Skeletal muscle cell (primary cell): ENCODE results near the gene NUDT21.
"Not testable (repeated sequence)": the region's sequence is repeated elsewhere in the genome, so short reads cannot be mapped to it uniquely, and the experiment has no call there.

Experiments used
- DNase-seq: peaks from one replicate; pipeline ENCODE4 v3.0.0-alpha.2; 2010; ENCODE audit warnings: low read depth
- H3K4me3 ChIP-seq: 2 replicates; pipeline ENCODE4 v1.5.1; 2011; ENCODE audit warnings: low read depth, mild to moderate bottlenecking, control low read depth, low read length, moderate library complexity

NUDT21 gene

DNA sequence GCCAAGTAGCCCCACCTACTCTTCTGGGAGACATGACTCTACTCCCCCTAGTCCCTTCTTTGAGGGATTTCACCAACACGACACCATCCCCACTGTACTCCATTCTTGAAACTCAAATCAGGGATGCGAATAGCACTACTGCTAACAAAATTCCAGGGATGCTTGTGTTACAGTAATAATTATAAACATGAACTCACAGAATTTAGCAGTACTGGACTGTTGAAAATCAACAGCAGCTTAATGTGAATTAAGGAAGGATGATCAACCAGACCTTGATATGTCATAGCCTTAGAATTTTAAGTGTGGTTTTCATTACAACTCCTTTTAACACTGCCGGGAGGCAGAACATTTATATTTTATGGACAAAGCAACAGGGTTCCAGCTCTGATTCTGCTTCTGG lies 63.7 kb downstream of the NUDT21 start:
- no peak for DNase-seq
- no peak overlapping the region for H3K4me3 ChIP-seq

DNA sequence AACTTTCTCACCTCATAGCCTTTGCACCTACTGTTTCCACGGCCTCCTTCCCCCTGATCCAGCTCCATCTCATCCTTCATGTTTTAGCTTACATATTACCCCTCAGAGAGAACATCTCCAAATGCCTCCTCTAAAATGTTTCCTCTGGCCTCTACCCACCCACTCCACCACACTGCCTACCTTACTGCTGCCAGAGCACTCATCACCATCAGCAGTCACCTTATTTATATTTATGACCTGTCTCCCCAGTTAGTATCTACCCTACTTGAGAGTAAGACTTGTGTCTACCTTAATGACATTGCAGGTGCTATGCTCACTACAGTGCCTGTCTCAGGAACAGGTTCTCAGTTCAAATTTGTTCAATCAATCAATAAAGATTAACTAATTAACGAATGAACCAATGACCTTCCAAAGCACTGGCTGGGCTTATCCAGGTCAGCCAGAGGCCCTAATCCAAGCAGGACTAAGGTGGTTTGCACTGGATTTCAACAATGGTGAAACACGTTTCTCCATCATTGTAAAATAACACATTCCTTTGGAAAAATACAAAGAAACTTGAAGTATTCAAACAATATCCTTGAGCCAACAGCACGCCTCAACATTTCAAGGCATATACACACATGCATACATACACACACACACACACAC lies 66.9 kb downstream of the NUDT21 start:
- H3K4me3 ChIP-seq: no peak overlapping the region
- DNase-seq: no peak

- no peak for DNase-seq
- H3K4me3 ChIP-seq: no peak overlapping the region
Observed at GRCh38 chr16:56382901-56383355, 68.2 kb downstream of the NUDT21 start.

GRCh38 chr16:56382459-56382858 lies 68.7 kb downstream of the NUDT21 start:
- no peak for DNase-seq
- no peak overlapping the region for H3K4me3 ChIP-seq

- DNase-seq: not testable (repeated sequence)
Observed at GRCh38 chr16:56380778-56381485, 70.2 kb downstream of the NUDT21 start.

More at GRCh38 chr16:56380778-56381485, 70.2 kb downstream of the NUDT21 start:
- not testable (repeated sequence) for H3K4me3 ChIP-seq
